Spleen (tissue), 11 donors: ENCODE data around the gene CLDN34. TPM values are rescaled to one million over a fixed set of nuclear protein-coding genes. Genes with fewer than 3 reads are reported as not detected.

Experiments used
- DNase-seq: peaks from one replicate; pipeline ENCODE4 v3.0.0-alpha.2; 2020
- H3K27ac ChIP-seq, 8 donors: fragments of 200-600 bp; sonication (generic) in 7 of 8; 1 replicate in 4 of 8; 2 replicates in 4 of 8; pipeline versions ENCODE4 v1.5.0 to v1.8.0; 2016 to 2021; ENCODE audit warnings: inconsistent platforms in 4 of 8, mild to moderate bottlenecking in 4 of 8, moderate library complexity in 1 of 8
- H3K27me3 ChIP-seq, 7 donors: fragments of 200-600 bp; sonication (generic) in 6 of 7; replicated peaks in 1 of 7; 1 replicate in 4 of 7; 2 replicates in 3 of 7; pipeline versions ENCODE4 v1.5.0 to v1.8.0; 2016 to 2021; ENCODE audit warnings: inconsistent platforms in 3 of 7, mild to moderate bottlenecking in 1 of 7
- H3K36me3 ChIP-seq, 6 donors: fragments of 200-600 bp; sonication (generic) in 5 of 6; 1 replicate in 4 of 6; 2 replicates in 2 of 6; pipeline versions ENCODE4 v1.5.0 to v1.8.0; 2016 to 2021; ENCODE audit warnings: inconsistent platforms in 2 of 6
- H3K4me1 ChIP-seq, 6 donors: fragments of 200-600 bp; sonication (generic) in 5 of 6; 1 replicate in 3 of 6; 2 replicates in 3 of 6; pipeline versions ENCODE4 v1.5.0 to v1.8.0; 2016 to 2021; ENCODE audit warnings: inconsistent platforms in 3 of 6
- H3K4me3 ChIP-seq, 8 donors: fragments of 200-600 bp; sonication (generic) in 7 of 8; 1 replicate in 4 of 8; 2 replicates in 4 of 8; pipeline versions ENCODE4 v1.5.0 to v1.8.0; 2016 to 2021; ENCODE audit warnings: inconsistent platforms in 4 of 8, mild to moderate bottlenecking in 4 of 8, moderate library complexity in 2 of 8
- H3K9me3 ChIP-seq, 8 donors: fragments of 200-600 bp; sonication (generic) in 7 of 8; 1 replicate in 4 of 8; 2 replicates in 4 of 8; pipeline versions ENCODE4 v1.5.0 to v1.8.0; 2016 to 2021; ENCODE audit warnings: inconsistent platforms in 4 of 8
- POLR2A ChIP-seq, 3 donors: fragments of 450-650 bp; IDR thresholded peaks; one replicate each; pipeline ENCODE4 v1.5.1; 2017; ENCODE audit warnings: antibody characterized with exemption in 3 of 3, mild to moderate bottlenecking in 1 of 3
- POLR2AphosphoS5 ChIP-seq, 3 donors: sonication (generic); formaldehyde crosslinking; IDR thresholded peaks; one replicate each; pipeline ENCODE4 v1.5.1; 2017; ENCODE audit warnings: antibody characterized with exemption in 3 of 3
- WGBS, 5 donors: extraction: QIAGEN DNeasy Blood & Tissue Kit in 3 of 5; methylation state at CpG; one replicate each; pipeline versions ENCODE4 v1.1.5 to v1.1.7; 2013 to 2018; 5-methylcytosine and 5-hydroxymethylcytosine counted together
- intact Hi-C: fragments of 100-400 bp; cut with DNase I; formaldehyde crosslinking; loops from one replicate; pipeline ENCODE4 v1.15.0; 2023; ENCODE audit warnings: low total_unique reads
- polyA plus RNA-seq, 3 donors: library from polyadenylated mRNA; stranded (reverse); fragments of 200-250 nt; gene quantifications; one replicate each; pipeline ENCODE4 v1.2.1, GENCODE V29; 2013
- total RNA-seq, 7 donors: library from RNA; depleted of rRNA in 3 of 7; stranded (reverse); fragments of >200 nt in 3 of 7; fragmentation: NEBNext Ultra II Directional in 4 of 7; extraction: Animal tissue kit (Norgen Biotek cat#: 25700) in 4 of 7; gene quantifications; one replicate each; pipeline versions ENCODE4 v1.1.0 to v1.2.1, GENCODE V29; 2016 to 2021
- TF ChIP-seq, protein P1 (sequence below), 11 experiments: fragments of 200-600 bp in 7 of 11; fragments of 450-650 bp in 4 of 11; sonication (generic) in 4 of 11; IDR thresholded peaks in 8 of 11; conservative IDR thresholded peaks in 3 of 11; 1 replicate in 7 of 11; 2 replicates in 4 of 11; pipeline versions ENCODE4 v1.4.0 to v1.8.0; 2016 to 2021; ENCODE audit warnings: antibody characterized with exemption in 11 of 11, inconsistent platforms in 4 of 11, mild to moderate bottlenecking in 1 of 11
- donor health status: healthy with polysubstance abuse.
- donor health status: DM: no; HTN: no; CAD: no; lungs with moderate emphysema.
- donor health status: DM: no; HTN: no; CAD: no.
- donor health status: Bipolar disorder and iron deficiency.
- donor health status: healthy.
- donor health status: DM: no; HTN: no; CAD: no.
- donor health status: DM: yes; HTN: yes; CAD: no.

The CLDN34 gene
- total and polyA plus RNA-seq, 10 donors: not detected

- peaks cover 0 to 8% (median 0%) of the 10 kb centered on the region in 7 donors for H3K27me3 ChIP-seq
- DNase-seq: no peak
- TF ChIP-seq, protein P1, sequence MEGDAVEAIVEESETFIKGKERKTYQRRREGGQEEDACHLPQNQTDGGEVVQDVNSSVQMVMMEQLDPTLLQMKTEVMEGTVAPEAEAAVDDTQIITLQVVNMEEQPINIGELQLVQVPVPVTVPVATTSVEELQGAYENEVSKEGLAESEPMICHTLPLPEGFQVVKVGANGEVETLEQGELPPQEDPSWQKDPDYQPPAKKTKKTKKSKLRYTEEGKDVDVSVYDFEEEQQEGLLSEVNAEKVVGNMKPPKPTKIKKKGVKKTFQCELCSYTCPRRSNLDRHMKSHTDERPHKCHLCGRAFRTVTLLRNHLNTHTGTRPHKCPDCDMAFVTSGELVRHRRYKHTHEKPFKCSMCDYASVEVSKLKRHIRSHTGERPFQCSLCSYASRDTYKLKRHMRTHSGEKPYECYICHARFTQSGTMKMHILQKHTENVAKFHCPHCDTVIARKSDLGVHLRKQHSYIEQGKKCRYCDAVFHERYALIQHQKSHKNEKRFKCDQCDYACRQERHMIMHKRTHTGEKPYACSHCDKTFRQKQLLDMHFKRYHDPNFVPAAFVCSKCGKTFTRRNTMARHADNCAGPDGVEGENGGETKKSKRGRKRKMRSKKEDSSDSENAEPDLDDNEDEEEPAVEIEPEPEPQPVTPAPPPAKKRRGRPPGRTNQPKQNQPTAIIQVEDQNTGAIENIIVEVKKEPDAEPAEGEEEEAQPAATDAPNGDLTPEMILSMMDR (IDR thresholded peaks at IDR 0.05 in 8 of 11, conservative IDR thresholded peaks at IDR 0.05 in 3 of 11): no peak
- no peak for TF ChIP-seq POLR2AphosphoS5 (IDR thresholded peaks at IDR 0.05)
- TF ChIP-seq POLR2A (IDR thresholded peaks at IDR 0.05): no peak
- H3K36me3 ChIP-seq: no peaks in the 10 kb centered on the region
- H3K9me3 ChIP-seq: no peaks in the 10 kb centered on the region
- H3K4me3 ChIP-seq: no peak overlapping the region
- H3K27ac ChIP-seq: no peak overlapping the region
- peaks cover 0 to 16% (median 0%) of the 10 kb centered on the region in 6 donors for H3K4me1 ChIP-seq
- 65 to 86% (median 80%) methylated on average over 5 of the region's 5 CpGs for WGBS, 5 donors
- intact Hi-C loops: no loop called here
Measured at GRCh38 chrX:9943420-9943819, 23.7 kb upstream of the CLDN34 start.

- peaks cover 0 to 5% (median 0%) of the 10 kb centered on the region in 7 donors for H3K27me3 ChIP-seq
- TF ChIP-seq POLR2AphosphoS5 (IDR thresholded peaks at IDR 0.05): no peak
- TF ChIP-seq, protein P1 (IDR thresholded peaks at IDR 0.05 in 8 of 11, conservative IDR thresholded peaks at IDR 0.05 in 3 of 11): no peak
- TF ChIP-seq POLR2A (IDR thresholded peaks at IDR 0.05): no peak
- H3K4me3 ChIP-seq: no peak overlapping the region
- 53 to 73% (median 65%) methylated on average over 10 of the region's 10 CpGs for WGBS, 5 donors
- no peak for DNase-seq
- H3K9me3 ChIP-seq: peaks cover 0 to 3% (median 0%) of the 10 kb centered on the region in 8 donors
- H3K27ac ChIP-seq: no peak overlapping the region
- peaks cover 0 to 4% (median 0%) of the 10 kb centered on the region in 6 donors for H3K4me1 ChIP-seq
- intact Hi-C loops: no loop called here
- no peaks in the 10 kb centered on the region for H3K36me3 ChIP-seq
Measured at GRCh38 chrX:9947131-9947794, 19.9 kb upstream of the CLDN34 start.

- TF ChIP-seq, protein P1 (IDR thresholded peaks at IDR 0.05 in 8 of 11, conservative IDR thresholded peaks at IDR 0.05 in 3 of 11): no peak
- TF ChIP-seq POLR2A (IDR thresholded peaks at IDR 0.05): no peak
- TF ChIP-seq POLR2AphosphoS5 (IDR thresholded peaks at IDR 0.05): no peak
- Histone ChIP-seq H3K4me1 (no peaks in the 10 kb centered on the region), H3K4me3 (no peak overlapping the region), H3K27me3 (peaks cover 0 to 5% (median 0%) of the 10 kb centered on the region in 7 donors), H3K9me3 (peaks cover 0 to 15% (median 10%) of the 10 kb centered on the region in 8 donors), H3K36me3 (no peaks in the 10 kb centered on the region), H3K27ac (no peak overlapping the region)
- 53 to 86% (median 69%) methylated on average over 9 of the region's 9 CpGs for WGBS, 5 donors
- intact Hi-C loops: no loop called here
- DNase-seq: no peak
Measured at GRCh38 chrX:9948406-9948805, 18.8 kb upstream of the CLDN34 start.

DNA sequence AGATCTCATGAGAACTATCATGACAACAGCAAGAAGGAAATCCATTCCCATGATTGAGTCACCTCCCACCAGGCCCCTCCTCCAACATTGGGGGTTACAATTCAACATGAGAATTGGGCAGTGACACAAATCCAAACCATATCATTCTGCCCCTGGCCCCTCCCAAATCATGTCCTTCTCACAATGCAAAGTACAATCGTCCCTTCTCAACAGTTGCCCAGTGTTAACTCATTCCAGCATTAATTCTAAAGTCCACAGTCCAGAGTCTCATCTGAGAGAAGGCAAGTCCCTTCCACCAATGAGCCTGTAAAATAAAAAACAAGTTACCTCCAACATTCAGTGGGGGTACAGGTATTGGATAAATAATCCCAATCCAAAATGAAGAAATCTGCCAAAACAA is 14.9 kb upstream of the CLDN34 start:
- no peak overlapping the region for H3K4me3 ChIP-seq
- H3K9me3 ChIP-seq: peaks cover 0 to 32% (median 14%) of the 10 kb centered on the region in 8 donors
- no peaks in the 10 kb centered on the region for H3K36me3 ChIP-seq

More for the DNA sequence above, 14.9 kb upstream of the CLDN34 start:
- Histone ChIP-seq H3K4me1 (no peaks in the 10 kb centered on the region), H3K27ac (no peak overlapping the region), H3K27me3 (peaks cover 0 to 5% (median 0%) of the 10 kb centered on the region in 7 donors)
- WGBS, 5 donors: 75 to 100% (median 80%) methylated on average over 1 of the region's 1 CpG
- TF ChIP-seq, protein P1 (IDR thresholded peaks at IDR 0.05 in 8 of 11, conservative IDR thresholded peaks at IDR 0.05 in 3 of 11): no peak
- TF ChIP-seq POLR2AphosphoS5 (IDR thresholded peaks at IDR 0.05) (no peak), POLR2A (IDR thresholded peaks at IDR 0.05) (no peak)
- intact Hi-C loops: no loop called here
- no peak for DNase-seq
